Kasumi-1 (cell line): ENCODE measurements around the gene MRPS26.
"Not testable (repeated sequence)": the region's sequence is repeated elsewhere in the genome, so short reads cannot be mapped to it uniquely, and the experiment has no call there.

Source experiments
- DNase-seq, 2 experiments: peaks; one replicate each; lab custom pipeline; 2025; lab: John Stamatoyannopoulos, UW

MRPS26 gene

GRCh38 chr20:3042625-3043024 lies 3.2 kb upstream of the MRPS26 start:
- DNase-seq, result no peak

DNA sequence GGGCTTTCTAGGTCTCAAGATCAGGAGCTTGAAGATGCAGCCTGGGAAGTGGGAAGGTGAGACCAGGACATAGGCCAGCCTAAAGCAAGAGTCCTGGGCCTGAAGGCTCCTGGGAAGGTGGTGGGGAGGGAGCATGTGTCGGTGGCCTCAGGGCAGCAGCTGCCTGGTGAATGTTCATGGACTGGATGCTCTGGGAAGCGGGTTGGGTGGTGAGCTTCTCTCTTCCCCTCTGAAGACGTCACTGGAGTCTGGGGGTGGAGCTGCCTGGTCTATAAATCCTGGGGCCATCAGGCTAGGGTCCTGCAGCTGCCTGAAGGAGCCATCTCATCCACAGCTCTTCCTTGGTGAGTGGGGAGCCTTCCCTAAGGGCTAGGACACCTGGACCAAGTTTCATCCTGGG lies 2.5 kb upstream of the MRPS26 start, which contains the start of gene GNRH2:
GNRH2 (plus strand) TSS at position 301 of the 400 bp plus-strand sequence. CDS start 793 bp downstream, outside the sequence.
- no peak for DNase-seq

GRCh38 chr20:3044336-3044965 lies 1.4 kb upstream of the MRPS26 start:
- DNase-seq, result no peak

- peak; percentile 62 to 67 for DNase-seq
These were observed 623 bp upstream of the MRPS26 start for GRCh38 chr20:3045042-3045815.

DNA sequence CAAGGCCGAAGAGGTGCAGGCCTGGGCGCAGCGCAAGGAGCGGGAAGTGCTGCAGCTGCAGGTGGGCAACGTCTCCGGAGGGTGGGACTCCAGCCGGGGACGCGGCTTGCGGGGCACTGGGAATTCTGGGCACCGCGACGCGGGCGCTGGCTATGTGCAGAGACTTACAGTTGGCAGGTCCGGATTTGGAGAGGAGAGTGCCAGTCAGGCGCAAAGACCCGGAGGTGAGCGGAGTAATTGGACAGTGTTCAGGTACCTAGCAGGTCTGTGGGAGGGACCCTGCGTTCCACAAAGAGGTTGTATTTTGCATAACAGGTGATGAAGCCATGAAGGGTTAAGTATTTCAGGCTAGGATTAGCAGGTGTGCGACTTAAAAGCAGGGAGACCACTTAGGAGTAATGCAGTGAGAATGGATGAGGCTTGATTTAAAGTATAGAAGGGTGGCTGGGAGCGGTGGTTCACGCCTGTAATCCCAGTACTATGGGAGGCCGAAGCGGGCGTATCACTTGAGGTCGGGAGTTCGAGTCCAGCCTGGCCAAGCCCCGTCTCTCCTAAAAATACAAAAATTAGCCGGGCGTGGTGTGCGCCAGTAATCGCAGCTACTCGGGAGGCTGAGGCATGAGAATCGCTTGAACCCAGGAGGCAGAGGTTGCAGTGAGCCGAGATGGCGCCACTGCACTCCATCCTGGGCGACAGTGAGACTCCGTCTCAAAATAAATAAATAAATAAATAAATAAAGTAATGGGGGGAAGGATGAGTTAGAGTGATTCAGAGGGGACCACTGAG lies 1.0 kb downstream of the MRPS26 start:
- no peak for DNase-seq

DNA sequence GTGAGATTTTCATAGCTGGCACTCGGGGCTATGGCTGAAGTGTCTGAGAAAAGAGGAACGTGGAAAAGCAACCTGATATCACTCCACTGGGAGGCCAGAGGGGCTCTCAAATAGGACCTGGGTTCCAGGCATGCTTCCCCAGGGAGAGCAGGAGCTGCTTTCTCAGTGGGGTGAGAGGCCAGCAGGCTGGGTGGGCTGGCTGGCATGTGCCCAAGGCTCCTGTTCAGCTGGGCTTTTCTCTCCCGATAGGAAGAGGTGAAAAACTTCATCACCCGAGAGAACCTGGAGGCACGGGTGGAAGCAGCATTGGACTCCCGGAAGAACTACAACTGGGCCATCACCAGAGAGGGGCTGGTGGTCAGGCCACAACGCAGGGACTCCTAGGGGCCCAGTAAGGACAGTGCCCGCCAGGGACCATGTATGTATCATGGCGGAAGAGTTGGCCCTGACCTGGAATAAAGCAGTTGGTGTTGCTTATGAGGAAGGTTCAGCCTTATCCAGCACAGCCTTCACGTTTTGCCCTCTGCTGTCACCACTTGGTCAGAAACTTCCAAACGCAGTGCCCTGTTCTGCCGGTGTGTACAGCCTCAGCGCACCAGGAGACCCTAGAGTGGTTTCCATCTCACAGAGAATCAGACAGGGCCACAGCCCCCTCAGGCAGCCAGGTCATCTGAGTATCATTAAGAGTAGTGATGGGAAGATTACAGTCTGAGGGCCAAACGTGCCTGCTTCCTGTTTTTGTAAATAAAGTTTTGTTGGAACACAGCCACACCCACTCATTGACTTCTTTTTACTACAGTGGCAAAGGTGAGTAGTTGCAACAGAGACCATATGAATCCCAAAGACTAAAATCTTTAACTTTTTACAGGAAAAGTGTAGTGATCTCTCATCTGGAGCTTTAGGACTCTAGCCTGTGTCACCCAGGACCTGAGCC lies 1.9 kb downstream of the MRPS26 start:
- peak in 1 of 2 experiments; percentile 23 for DNase-seq

GRCh38 chr20:3051385-3052019 lies 5.7 kb downstream of the MRPS26 start:
- peak; percentile 14 to 20 for DNase-seq

DNA sequence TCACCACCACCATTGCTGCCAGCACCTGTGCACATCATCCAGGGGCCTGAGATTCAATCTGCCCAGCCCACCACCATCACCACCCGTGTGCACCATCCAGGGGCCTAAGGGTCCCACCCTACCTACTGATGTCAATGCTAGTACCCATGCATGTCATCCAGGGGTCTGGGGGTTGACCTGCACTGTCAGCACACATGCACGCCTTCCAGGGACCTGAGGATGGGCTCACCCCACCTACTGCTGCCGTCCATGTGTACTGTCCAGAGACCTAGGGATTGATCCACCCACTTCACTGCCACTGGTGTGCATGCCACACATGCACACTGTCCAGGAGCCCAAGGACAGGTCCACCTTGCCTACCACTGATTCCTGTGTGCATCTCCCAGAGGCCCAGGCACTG lies 13.6 kb downstream of the MRPS26 start:
- DNase-seq, result no peak

DNA sequence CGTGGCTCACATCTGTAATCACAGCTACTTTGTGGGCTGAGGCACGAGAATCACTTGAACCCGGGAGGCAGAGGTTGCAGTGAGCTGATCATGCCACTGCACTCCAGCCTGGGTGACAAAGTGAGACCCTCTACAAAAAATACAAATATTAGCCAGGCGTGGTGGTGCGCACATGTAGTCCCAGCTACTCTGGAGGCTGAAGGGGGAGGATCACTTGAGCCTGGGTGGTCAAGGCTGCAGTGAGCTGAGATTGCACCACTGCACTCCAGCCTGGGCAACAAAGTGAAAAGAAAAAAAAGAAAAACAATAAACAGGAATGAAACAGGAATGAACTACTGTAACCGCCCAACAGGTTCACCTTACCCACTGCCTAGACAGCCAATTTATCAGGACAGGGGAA lies 18.3 kb downstream of the MRPS26 start:
- DNase-seq, result not testable (repeated sequence)

- no peak for DNase-seq
These were observed 21.5 kb downstream of the MRPS26 start for GRCh38 chr20:3067139-3068014.

GRCh38 chr20:3068075-3068474 lies 22.2 kb downstream of the MRPS26 start:
- no peak for DNase-seq

GRCh38 chr20:3068986-3069900 lies 23.4 kb downstream of the MRPS26 start:
- DNase-seq, result no peak

GRCh38 chr20:3070725-3071124 lies 24.9 kb downstream of the MRPS26 start:
- no peak for DNase-seq

DNA sequence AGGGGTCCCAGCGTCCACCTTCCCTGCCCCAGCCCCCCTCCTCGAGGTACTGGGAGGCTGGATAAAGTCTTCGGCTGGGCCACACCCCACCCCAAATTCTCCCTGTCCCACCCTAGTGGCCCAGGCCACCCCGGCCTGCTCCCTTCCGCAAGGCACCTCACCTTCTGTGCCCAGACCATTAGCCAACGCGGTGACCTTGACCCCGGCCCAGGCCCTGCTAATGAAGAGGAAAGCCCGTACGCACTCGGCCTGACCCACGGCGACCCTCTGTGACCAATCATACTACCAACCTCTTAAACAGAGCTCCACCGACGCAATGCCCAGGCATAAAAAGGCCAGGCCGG lies 25.4 kb downstream of the MRPS26 start:
- no peak for DNase-seq

GRCh38 chr20:3071610-3072529 lies 26.0 kb downstream of the MRPS26 start, which contains the start of gene OXT:
Gene OXT (plus strand): TSS chr20:3071620. CDS start chr20:3071656, 36 bp downstream.
- peak; percentile 51 to 54 for DNase-seq

DNA sequence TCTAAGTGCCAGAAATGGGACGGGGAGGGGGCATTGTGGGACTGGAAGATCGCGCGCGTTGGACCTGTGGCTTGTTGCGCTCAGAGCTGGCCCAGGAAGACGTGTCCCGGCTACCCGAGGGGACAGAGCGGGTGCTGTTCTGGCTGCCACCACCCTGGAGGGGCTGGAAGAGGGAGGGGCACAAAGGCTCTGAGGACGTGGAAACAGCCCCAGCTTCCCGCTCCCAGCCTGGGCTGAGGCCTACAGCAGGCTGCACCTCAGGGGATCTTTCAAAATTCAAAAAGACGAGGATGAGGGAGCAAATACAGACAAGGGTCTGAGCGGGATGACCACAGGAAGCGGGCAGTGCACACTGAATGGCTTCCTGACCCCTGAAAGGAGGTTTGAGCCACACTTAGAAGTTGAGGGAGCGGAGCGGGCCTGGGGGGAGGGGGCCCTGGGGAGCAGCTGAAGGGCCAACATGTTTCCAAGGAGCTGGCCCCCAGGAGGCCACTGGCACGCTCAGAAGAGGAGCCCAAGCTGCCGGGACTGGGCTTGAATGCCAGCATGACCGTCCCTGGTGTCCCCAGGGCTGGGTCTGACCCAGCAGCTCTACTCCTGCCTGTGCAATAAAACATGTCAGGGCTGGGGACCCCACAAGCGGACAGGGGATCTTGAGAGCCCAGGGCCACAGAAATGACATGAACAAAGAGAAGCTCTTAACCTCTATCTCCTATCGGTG lies 26.8 kb downstream of the MRPS26 start:
- DNase-seq, result no peak

DNA sequence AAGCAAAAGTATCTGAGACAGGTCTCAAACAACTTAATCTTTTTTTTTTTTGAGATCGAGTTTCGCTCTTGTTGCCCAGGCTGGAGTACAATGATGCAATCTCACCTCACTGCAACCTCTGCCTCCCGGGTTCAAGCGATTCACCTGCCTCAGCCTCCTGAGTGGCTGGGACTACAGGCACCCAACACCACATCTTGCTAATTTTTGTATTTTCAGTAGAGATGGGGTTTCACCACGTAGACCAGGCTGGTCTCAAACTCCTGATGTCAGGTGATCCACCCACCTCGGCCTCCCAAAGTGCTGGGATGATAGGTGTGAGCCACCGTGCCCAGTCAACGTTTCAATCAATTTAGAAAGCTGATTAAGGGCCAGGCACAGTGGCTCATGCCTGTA lies 27.4 kb downstream of the MRPS26 start:
- not testable (repeated sequence) for DNase-seq
